H1 (cell line): ENCODE measurements around the gene LRRK1. TPM values are rescaled to one million over a fixed set of nuclear protein-coding genes. Genes with fewer than 3 reads are reported as not detected.

Experiments used
- CREB1 ChIP-seq: IDR thresholded peaks from 2 replicates; pipeline ENCODE4 v1.6.1; 2012; ENCODE audit warnings: inconsistent platforms
- HDAC2 ChIP-seq, 2 experiments: fragments of 300-600 bp in 1 of 2; sonication (generic) in 1 of 2; IDR thresholded peaks; 2 replicates each; pipeline ENCODE4 v1.6.1; 2011 to 2012; ENCODE audit warnings: low read depth in 2 of 2, low read length in 2 of 2, mild to moderate bottlenecking in 2 of 2, moderate library complexity in 2 of 2, borderline replicate concordance in 1 of 2, inconsistent platforms in 1 of 2
- KDM4A ChIP-seq: IDR thresholded peaks from one replicate; pipeline ENCODE4 v1.7.1; 2012; ENCODE audit warnings: low read depth, mild to moderate bottlenecking, moderate library complexity, low read length, inconsistent platforms; ENCODE audit not compliant: severe bottlenecking
- MAX ChIP-seq: IDR thresholded peaks from 2 replicates; pipeline ENCODE4 v1.6.1; 2012; ENCODE audit warnings: inconsistent platforms
- SP1 ChIP-seq: IDR thresholded peaks from 2 replicates; pipeline ENCODE4 v1.6.1; 2011; ENCODE audit warnings: low read depth, low read length
- SUZ12 ChIP-seq: fragments of 200-600 bp; sonication (generic); IDR thresholded peaks from 2 replicates; pipeline ENCODE4 v1.6.1; 2012; ENCODE audit warnings: mild to moderate bottlenecking, inconsistent platforms, low read length, moderate library complexity, mixed read lengths
- polyA plus RNA-seq, 7 experiments: library from polyadenylated mRNA; depleted of rRNA in 3 of 7; stranded (reverse) in 5 of 7; unstranded in 2 of 7; fragments of >200 nt in 5 of 7; fragments of 200-250 nt in 2 of 7; gene quantifications; 1 replicate in 5 of 7; 2 replicates in 1 of 7; 4 replicates in 1 of 7; pipeline versions ENCODE4 v1.2.1 to v1.2.3, GENCODE V29; 2011 to 2013; ENCODE audit warnings: missing spikeins in 2 of 7, mixed read lengths in 2 of 7
- total RNA-seq: library from RNA; stranded (reverse); fragmentation: NEBNext Ultra II Directional; extraction: Animal tissue kit (Norgen Biotek cat#: 25700); gene quantifications from 2 replicates; pipeline ENCODE4 v1.2.1, GENCODE V29; 2021

Gene LRRK1
- total and polyA plus RNA-seq, 2 of the 8 experiments (the other 6 are each of a cell fraction or from before 2014, with no cell fraction given): 1.2 to 3.6 TPM

DNA sequence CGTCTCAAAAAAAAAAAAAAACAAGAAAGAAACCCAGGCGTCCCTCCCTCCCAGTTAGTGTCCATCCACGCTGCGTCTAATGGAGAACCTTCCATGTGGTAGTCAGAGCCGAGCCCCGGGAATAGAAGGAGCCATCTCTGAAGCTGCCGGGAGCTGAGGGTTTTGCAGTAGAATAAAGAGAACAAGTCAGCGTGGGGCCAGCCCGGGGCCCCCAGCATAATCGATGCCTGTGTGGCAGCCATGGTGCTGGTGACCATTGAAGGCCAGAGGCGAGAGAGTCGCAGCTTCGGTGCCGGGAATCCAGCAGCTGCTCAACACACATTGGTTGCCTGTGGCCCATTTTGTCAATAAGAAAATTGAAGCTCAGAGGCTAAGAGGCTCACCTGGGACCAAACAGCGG lies 181.0 kb downstream of the LRRK1 start (continued):
- TF ChIP-seq CREB1 (no peak), KDM4A (no peak), SP1 (no peak), MAX (no peak), HDAC2 (IDR thresholded peaks at IDR 0.05; ENCODE audit: borderline replicate concordance in 1 of 2, low read depth in 2 of 2, low read length in 2 of 2) (no peak), SUZ12 (no peak)
